Ovary (tissue), 3 donors: Measurements from ENCODE around the gene SLC25A28.

Experiments
- CTCF ChIP-seq, 3 donors: fragments of 450-650 bp in 2 of 3; fragments of 200-600 bp in 1 of 3; IDR thresholded peaks; one replicate each; pipeline versions ENCODE4 v1.5.1 to v1.8.0; 2016 to 2022; ENCODE audit warnings: antibody characterized with exemption in 3 of 3, mild to moderate bottlenecking in 1 of 3
- EP300 ChIP-seq: sonication (generic); formaldehyde crosslinking; IDR thresholded peaks from one replicate; pipeline ENCODE4 v1.6.1; 2017; ENCODE audit warnings: antibody characterized with exemption
- POLR2A ChIP-seq: fragments of 450-650 bp; IDR thresholded peaks from one replicate; pipeline ENCODE4 v1.6.1; 2017; ENCODE audit warnings: antibody characterized with exemption, mild to moderate bottlenecking, moderate library complexity
- donor health status: DM: no; HTN: no; CAD: no.

- no peak for TF ChIP-seq EP300
- TF ChIP-seq CTCF (IDR thresholded peaks at IDR 0.05), result no peak
- no peak for TF ChIP-seq POLR2A
These were observed 47.0 kb upstream of the SLC25A28 start for GRCh38 chr10:99667108-99667751.
